Adrenal gland (tissue), 5 donors: Measurements from ENCODE around the gene FNIP2.

ENCODE experiments used
- CTCF ChIP-seq, 6 experiments: fragments of 450-650 bp in 4 of 6; fragments of 200-600 bp in 2 of 6; sonication (generic) in 1 of 6; IDR thresholded peaks; 1 replicate in 5 of 6; 2 replicates in 1 of 6; pipeline versions ENCODE4 v1.5.1 to v1.8.0; 2016 to 2021; ENCODE audit warnings: antibody characterized with exemption in 6 of 6, mild to moderate bottlenecking in 2 of 6, moderate library complexity in 1 of 6
- POLR2A ChIP-seq, 2 donors: fragments of 450-650 bp; IDR thresholded peaks; one replicate each; pipeline ENCODE4 v1.6.1; 2017; ENCODE audit warnings: antibody characterized with exemption in 2 of 2, mild to moderate bottlenecking in 2 of 2, moderate library complexity in 1 of 2
- donor health status: DM: no; HTN: no; CAD: no.

- TF ChIP-seq CTCF (IDR thresholded peaks at IDR 0.05): no peak
- no peak for TF ChIP-seq POLR2A (IDR thresholded peaks at IDR 0.05)
Observed at GRCh38 chr4:158938220-158939044, 169.6 kb downstream of the FNIP2 start.
